Breast epithelium (tissue), 4 donors: ENCODE data around the gene ADAMTS19. TPM values are rescaled to one million over a fixed set of nuclear protein-coding genes. Genes with fewer than 3 reads are reported as not detected.
A peak's percentile ranks its signal among the peaks of the same experiment; 100 is the strongest.

Source experiments
- DNase-seq, 2 donors: peaks; one replicate each; pipeline ENCODE4 v3.0.0-alpha.2; 2019; ENCODE audit warnings: low spot score in 2 of 2
- H3K27ac ChIP-seq, 2 donors: fragments of 200-600 bp; sonication (generic) in 1 of 2; one replicate each; pipeline ENCODE4 v1.5.1; 2016 to 2019; ENCODE audit warnings: mild to moderate bottlenecking in 1 of 2
- H3K27me3 ChIP-seq, 2 donors: fragments of 200-600 bp; sonication (generic) in 1 of 2; one replicate each; pipeline versions ENCODE4 v1.5.1 to v1.6.0; 2017 to 2019; ENCODE audit warnings: control low read depth in 1 of 2, mild to moderate bottlenecking in 1 of 2
- H3K36me3 ChIP-seq: fragments of 200-600 bp; one replicate; pipeline ENCODE4 v1.5.1; 2019
- H3K4me1 ChIP-seq, 2 donors: fragments of 200-600 bp; sonication (generic); one replicate each; pipeline ENCODE4 v1.5.1; 2016 to 2019; ENCODE audit warnings: control low read depth in 1 of 2
- H3K4me3 ChIP-seq, 3 donors: fragments of 200-600 bp; sonication (generic); 1 replicate in 2 of 3; 2 replicates in 1 of 3; pipeline ENCODE4 v1.5.1; 2016 to 2019; ENCODE audit warnings: mild to moderate bottlenecking in 3 of 3, moderate library complexity in 2 of 3
- H3K9me3 ChIP-seq, 2 donors: fragments of 200-600 bp; sonication (generic) in 1 of 2; one replicate each; pipeline ENCODE4 v1.5.1; 2016 to 2019; ENCODE audit warnings: control low read depth in 1 of 2
- POLR2A ChIP-seq: fragments of 450-650 bp; IDR thresholded peaks from one replicate; pipeline ENCODE4 v1.6.1; 2016; ENCODE audit warnings: antibody characterized with exemption, mild to moderate bottlenecking, moderate library complexity
- POLR2AphosphoS5 ChIP-seq, 3 donors: sonication (generic); formaldehyde crosslinking; IDR thresholded peaks; one replicate each; pipeline ENCODE4 v1.6.1; 2017; ENCODE audit warnings: antibody characterized with exemption in 3 of 3
- intact Hi-C: fragments of 100-400 bp; cut with DNase I; formaldehyde crosslinking; loops from one replicate; pipeline ENCODE4 v1.15.1; 2023; ENCODE audit warnings: low total_unique reads
- total RNA-seq, 3 donors: library from RNA; depleted of rRNA; stranded (reverse); fragments of >200 nt; gene quantifications; one replicate each; pipeline ENCODE4 v1.1.0, GENCODE V29; 2016
- TF ChIP-seq, protein P1 (sequence below), 3 donors: fragments of 450-650 bp; IDR thresholded peaks; one replicate each; pipeline ENCODE4 v1.5.1; 2016 to 2017; ENCODE audit warnings: antibody characterized with exemption in 3 of 3, mild to moderate bottlenecking in 3 of 3, moderate library complexity in 3 of 3

Gene ADAMTS19
- total RNA-seq, 3 donors from 2014 or later, result 0.29 to 0.98 TPM; not detected in 1

- no peak for TF ChIP-seq POLR2A
- TF ChIP-seq POLR2AphosphoS5 (IDR thresholded peaks at IDR 0.05), result no peak
- TF ChIP-seq, protein P1, sequence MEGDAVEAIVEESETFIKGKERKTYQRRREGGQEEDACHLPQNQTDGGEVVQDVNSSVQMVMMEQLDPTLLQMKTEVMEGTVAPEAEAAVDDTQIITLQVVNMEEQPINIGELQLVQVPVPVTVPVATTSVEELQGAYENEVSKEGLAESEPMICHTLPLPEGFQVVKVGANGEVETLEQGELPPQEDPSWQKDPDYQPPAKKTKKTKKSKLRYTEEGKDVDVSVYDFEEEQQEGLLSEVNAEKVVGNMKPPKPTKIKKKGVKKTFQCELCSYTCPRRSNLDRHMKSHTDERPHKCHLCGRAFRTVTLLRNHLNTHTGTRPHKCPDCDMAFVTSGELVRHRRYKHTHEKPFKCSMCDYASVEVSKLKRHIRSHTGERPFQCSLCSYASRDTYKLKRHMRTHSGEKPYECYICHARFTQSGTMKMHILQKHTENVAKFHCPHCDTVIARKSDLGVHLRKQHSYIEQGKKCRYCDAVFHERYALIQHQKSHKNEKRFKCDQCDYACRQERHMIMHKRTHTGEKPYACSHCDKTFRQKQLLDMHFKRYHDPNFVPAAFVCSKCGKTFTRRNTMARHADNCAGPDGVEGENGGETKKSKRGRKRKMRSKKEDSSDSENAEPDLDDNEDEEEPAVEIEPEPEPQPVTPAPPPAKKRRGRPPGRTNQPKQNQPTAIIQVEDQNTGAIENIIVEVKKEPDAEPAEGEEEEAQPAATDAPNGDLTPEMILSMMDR (IDR thresholded peaks at IDR 0.05), result no peak
- intact Hi-C loops, result no loop called here
- no peaks in the 10 kb centered on the region for H3K4me1 ChIP-seq
- no peak overlapping the region for H3K27ac ChIP-seq
- H3K36me3 ChIP-seq, result no peaks in the 10 kb centered on the region
- H3K27me3 ChIP-seq, result no peaks in the 10 kb centered on the region
- no peak for DNase-seq
- no peaks in the 10 kb centered on the region for H3K9me3 ChIP-seq
- H3K4me3 ChIP-seq, result no peak overlapping the region
Measured at GRCh38 chr5:129763651-129764050, 303.6 kb downstream of the ADAMTS19 start.

GRCh38 chr5:129766798-129767197, 306.7 kb downstream of the ADAMTS19 start:
- no peaks in the 10 kb centered on the region for H3K4me1 ChIP-seq
- no peaks in the 10 kb centered on the region for H3K27me3 ChIP-seq
- H3K9me3 ChIP-seq, result no peaks in the 10 kb centered on the region
- H3K4me3 ChIP-seq, result no peak overlapping the region
- TF ChIP-seq POLR2AphosphoS5 (IDR thresholded peaks at IDR 0.05), result no peak
- TF ChIP-seq POLR2A, result no peak
- TF ChIP-seq, protein P1 (IDR thresholded peaks at IDR 0.05), result no peak
- no peaks in the 10 kb centered on the region for H3K36me3 ChIP-seq
- no peak overlapping the region for H3K27ac ChIP-seq
- intact Hi-C loops, result no loop called here
- DNase-seq, result no peak

GRCh38 chr5:129767927-129768380, 307.9 kb downstream of the ADAMTS19 start:
- no peak overlapping the region for H3K4me3 ChIP-seq
- no peaks in the 10 kb centered on the region for H3K4me1 ChIP-seq
- no peak overlapping the region for H3K27ac ChIP-seq
- no peaks in the 10 kb centered on the region for H3K9me3 ChIP-seq
- intact Hi-C loops, result no loop called here
- H3K27me3 ChIP-seq, result no peaks in the 10 kb centered on the region
- peak in 1 of 2 donors; percentile 52 for DNase-seq
- no peaks in the 10 kb centered on the region for H3K36me3 ChIP-seq
- TF ChIP-seq, protein P1 (IDR thresholded peaks at IDR 0.05), result peak; percentile 92 to 99 (median 94)
- TF ChIP-seq POLR2AphosphoS5 (IDR thresholded peaks at IDR 0.05), result no peak
- no peak for TF ChIP-seq POLR2A

- no peaks in the 10 kb centered on the region for H3K36me3 ChIP-seq
- no peak overlapping the region for H3K4me3 ChIP-seq
- TF ChIP-seq, protein P1 (IDR thresholded peaks at IDR 0.05), result no peak
- no peak for TF ChIP-seq POLR2A
- TF ChIP-seq POLR2AphosphoS5 (IDR thresholded peaks at IDR 0.05), result no peak
- H3K4me1 ChIP-seq, result no peaks in the 10 kb centered on the region
- intact Hi-C loops, result no loop called here
- H3K9me3 ChIP-seq, result no peaks in the 10 kb centered on the region
- no peaks in the 10 kb centered on the region for H3K27me3 ChIP-seq
- DNase-seq, result no peak
- no peak overlapping the region for H3K27ac ChIP-seq
Measured at GRCh38 chr5:129768735-129769134, 308.6 kb downstream of the ADAMTS19 start.

- intact Hi-C loops, result no loop called here
- Histone ChIP-seq H3K4me3 (no peak overlapping the region), H3K9me3 (no peaks in the 10 kb centered on the region), H3K4me1 (no peaks in the 10 kb centered on the region), H3K27ac (no peak overlapping the region), H3K27me3 (no peaks in the 10 kb centered on the region), H3K36me3 (no peaks in the 10 kb centered on the region)
- no peak for DNase-seq
- TF ChIP-seq POLR2AphosphoS5 (IDR thresholded peaks at IDR 0.05), result no peak
Measured at GRCh38 chr5:129770024-129770820, 310.1 kb downstream of the ADAMTS19 start.
